HG03460 (cell line): ENCODE results near the gene ACAT2.
A peak's percentile ranks its signal among the peaks of the same experiment; 100 is the strongest.
"Not testable (repeated sequence)": the region's sequence is repeated elsewhere in the genome, so short reads cannot be mapped to it uniquely, and the experiment has no call there.

Experiments
- ATAC-seq: cut with Tn5 transposase; IDR thresholded peaks from one replicate; pipeline ENCODE4 v1.9.1; 2021; ENCODE audit not compliant: unreplicated experiment

ACAT2 gene

GRCh38 chr6:159807150-159807858 is 45.5 kb downstream of the ACAT2 start:
- ATAC-seq, result no peak

- ATAC-seq, result no peak
Measured at GRCh38 chr6:159808647-159809046, 46.8 kb downstream of the ACAT2 start.

GRCh38 chr6:159809149-159809548 is 47.3 kb downstream of the ACAT2 start:
- peak; percentile 73 for ATAC-seq

GRCh38 chr6:159813781-159814180 is 51.9 kb downstream of the ACAT2 start:
- ATAC-seq, result no peak

- no peak for ATAC-seq
Measured at GRCh38 chr6:159815410-159815809, 53.6 kb downstream of the ACAT2 start.

GRCh38 chr6:159816775-159817174 is 54.9 kb downstream of the ACAT2 start:
- not testable (repeated sequence) for ATAC-seq

GRCh38 chr6:159817951-159818739 is 56.3 kb downstream of the ACAT2 start:
- ATAC-seq, result no peak

GRCh38 chr6:159819098-159819497 is 57.3 kb downstream of the ACAT2 start:
- no peak for ATAC-seq

GRCh38 chr6:159819932-159820640 is 58.2 kb downstream of the ACAT2 start:
- peak; percentile 57 for ATAC-seq

GRCh38 chr6:159821122-159821521 is 59.3 kb downstream of the ACAT2 start:
- no peak for ATAC-seq

GRCh38 chr6:159821726-159822125 is 59.9 kb downstream of the ACAT2 start:
- ATAC-seq, result no peak

- ATAC-seq, result no peak
Measured at GRCh38 chr6:159823953-159824352, 62.1 kb downstream of the ACAT2 start.

- ATAC-seq, result not testable (repeated sequence)
Measured at GRCh38 chr6:159824690-159825089, 62.8 kb downstream of the ACAT2 start.

- ATAC-seq, result no peak
Measured at GRCh38 chr6:159826004-159826403, 64.2 kb downstream of the ACAT2 start.

- ATAC-seq, result no peak
Measured at GRCh38 chr6:159826968-159827647, 65.3 kb downstream of the ACAT2 start.

GRCh38 chr6:159828074-159828473 is 66.2 kb downstream of the ACAT2 start:
- ATAC-seq, result no peak
